Activated CD8-positive, alpha-beta T cell treated with anti-CD3 and anti-CD28 coated beads, Interleukin-2, amount 10 ng/mL, durations not matched to agents 7 days and 5 days (primary cell): Measurements from ENCODE around the gene TBX21. TPM values are rescaled to one million over a fixed set of nuclear protein-coding genes. Genes with fewer than 3 reads are reported as not detected.
A peak's percentile ranks its signal among the peaks of the same experiment; 100 is the strongest.

ENCODE experiments used
- ATAC-seq: fragments of 150-1000 bp; cut with Tn5 transposase; one replicate; pipeline ENCODE4 v1.10.0; 2021; ENCODE audit warnings: moderate library complexity
- CTCF ChIA-PET: fragments of 350-600 bp; sonication (Branson Sonifier 250); formaldehyde crosslinking; loops from one replicate; lab custom pipeline; 2021; ENCODE audit warnings: antibody characterized with exemption; lab: Charles Lee
- POLR2A ChIA-PET: fragments of 350-600 bp; sonication (Branson Sonifier 250); formaldehyde crosslinking; loops from one replicate; lab custom pipeline; 2021; ENCODE audit warnings: antibody characterized with exemption; lab: Charles Lee
- DNase-seq: peaks from one replicate; pipeline ENCODE4 v3.0.0-alpha.2; 2020
- H3K27ac Mint-ChIP-seq: one replicate; pipeline ENCODE4 v1.8.0; 2021; ENCODE audit warnings: mild to moderate bottlenecking, mixed read lengths
- H3K27me3 Mint-ChIP-seq: one replicate; pipeline ENCODE4 v1.8.0; 2021; ENCODE audit warnings: low read depth, mixed read lengths
- H3K36me3 Mint-ChIP-seq: one replicate; pipeline ENCODE4 v1.8.0; 2021; ENCODE audit warnings: low read depth, mixed read lengths
- H3K4me1 Mint-ChIP-seq: one replicate; pipeline ENCODE4 v1.8.0; 2021; ENCODE audit warnings: low read depth, mixed read lengths
- H3K4me3 Mint-ChIP-seq: one replicate; pipeline ENCODE4 v1.8.0; 2021; ENCODE audit warnings: mild to moderate bottlenecking, mixed read lengths
- H3K9me3 Mint-ChIP-seq: one replicate; pipeline ENCODE4 v1.8.0; 2022; ENCODE audit warnings: mixed read lengths; ENCODE audit not compliant: insufficient read depth
- total RNA-seq, 2 experiments: library from RNA; stranded (reverse); gene quantifications; one replicate each; pipeline ENCODE4 v1.2.3, GENCODE V29; 2021

TBX21 gene
- total RNA-seq, 2 experiments from 2014 or later: 27.4 to 27.5 TPM

- ChIA-PET POLR2A (interaction anchor here (0.7 to 1.6 kb wide), 6 partner anchors 9 to 126 kb away, joined by 3 to 6 read pairs (median 4); no protein-coding TSS in a partner anchor), CTCF (interaction anchor here (0.7 to 2.6 kb wide), 11 partner anchors 8 to 98 kb away, joined by 3 to 12 read pairs (median 4); partner anchors contain the start of gene TBX21)
- Mint-ChIP-seq H3K9me3 (no peaks in the 10 kb centered on the region), H3K4me3 (no peak overlapping the region), H3K4me1 (peaks cover 27% of the 10 kb centered on the region), H3K27ac (no peak overlapping the region), H3K36me3 (no peaks in the 10 kb centered on the region), H3K27me3 (no peaks in the 10 kb centered on the region)
- no peak for DNase-seq
- ATAC-seq: no peak
Observed at GRCh38 chr17:47692137-47692894, 40.7 kb upstream of the TBX21 start.

GRCh38 chr17:47692895-47693730, 39.9 kb upstream of the TBX21 start:
- Mint-ChIP-seq H3K36me3 (no peaks in the 10 kb centered on the region), H3K4me3 (peak overlapping the region; percentile 77), H3K4me1 (peaks cover 27% of the 10 kb centered on the region), H3K9me3 (no peaks in the 10 kb centered on the region), H3K27ac (peak overlapping the region; percentile 46), H3K27me3 (no peaks in the 10 kb centered on the region)
- ChIA-PET CTCF (interaction anchor here (0.7 to 2.6 kb wide), 12 partner anchors 8 to 97 kb away, joined by 3 to 12 read pairs (median 4); partner anchors contain the start of gene TBX21), POLR2A (interaction anchor here (0.7 to 1.6 kb wide), 6 partner anchors 8 to 125 kb away, joined by 3 to 6 read pairs (median 4); no protein-coding TSS in a partner anchor)
- DNase-seq (no peak), ATAC-seq (no peak)

- DNase-seq: peak; percentile 52
- Mint-ChIP-seq H3K27me3 (no peaks in the 10 kb centered on the region), H3K36me3 (no peaks in the 10 kb centered on the region), H3K9me3 (no peaks in the 10 kb centered on the region), H3K4me1 (peaks cover 31% of the 10 kb centered on the region), H3K27ac (peak within 1 kb of the TSS; percentile 46), H3K4me3 (peak within 1 kb of the TSS; percentile 77)
- POLR2A ChIA-PET: interaction anchor here (0.7 to 1.6 kb wide), 2 partner anchors 10 to 29 kb away, joined by 3 to 5 read pairs; no protein-coding TSS in a partner anchor
- CTCF ChIA-PET: interaction anchor here (0.9 to 1.7 kb wide), 3 partner anchors 23 to 48 kb away, joined by 3 to 7 read pairs (median 3); no protein-coding TSS in a partner anchor
- peak; percentile 35 for ATAC-seq
Observed at GRCh38 chr17:47693731-47694580, 39.1 kb upstream of the TBX21 start, which contains the start of gene TBKBP1. TSS of gene TBKBP1 (plus strand) at chr17:47694161. CDS start at chr17:47696113, 1,952 bp downstream.

GRCh38 chr17:47694581-47695428, 38.2 kb upstream of the TBX21 start:
- H3K27ac Mint-ChIP-seq: peak overlapping the region; percentile 9
- H3K4me1 Mint-ChIP-seq: peaks cover 37% of the 10 kb centered on the region
- DNase-seq (peak; percentile 37), ATAC-seq (peak; percentile 20)
- POLR2A ChIA-PET: interaction anchor here (0.7 kb wide), 1 partner anchor 11 kb away, joined by 3 read pairs; no protein-coding TSS in a partner anchor
- H3K36me3 Mint-ChIP-seq: no peaks in the 10 kb centered on the region
- no peaks in the 10 kb centered on the region for H3K27me3 Mint-ChIP-seq
- peak overlapping the region; percentile 45 for H3K4me3 Mint-ChIP-seq
- CTCF ChIA-PET: no interaction called here
- H3K9me3 Mint-ChIP-seq: no peaks in the 10 kb centered on the region

- Mint-ChIP-seq H3K9me3 (no peaks in the 10 kb centered on the region), H3K27me3 (no peaks in the 10 kb centered on the region), H3K4me1 (peaks cover 40% of the 10 kb centered on the region), H3K4me3 (peak overlapping the region; percentile 45), H3K36me3 (no peaks in the 10 kb centered on the region), H3K27ac (no peak overlapping the region)
- ATAC-seq (no peak), DNase-seq (no peak)
- ChIA-PET POLR2A (no interaction called here), CTCF (interaction anchor here (1.0 kb wide), 1 partner anchor 95 kb away, joined by 3 read pairs; no protein-coding TSS in a partner anchor)
Observed at GRCh38 chr17:47695429-47696376, 37.3 kb upstream of the TBX21 start.

GRCh38 chr17:47696717-47697642, 36.1 kb upstream of the TBX21 start:
- H3K27ac Mint-ChIP-seq: peak overlapping the region; percentile 10
- no peak for ATAC-seq
- H3K27me3 Mint-ChIP-seq: no peaks in the 10 kb centered on the region
- no peak overlapping the region for H3K4me3 Mint-ChIP-seq
- H3K9me3 Mint-ChIP-seq: no peaks in the 10 kb centered on the region
- POLR2A ChIA-PET: interaction anchor here (0.9 to 1.2 kb wide), 2 partner anchors 36 kb away, joined by 4 to 6 read pairs; partner anchors contain the start of gene TBX21
- CTCF ChIA-PET: interaction anchor here (0.6 to 12.8 kb wide), 15 partner anchors 9 to 1155 kb away, joined by 3 to 474 read pairs (median 6); partner anchors contain the start of gene TBX21
- peaks cover 50% of the 10 kb centered on the region for H3K4me1 Mint-ChIP-seq
- H3K36me3 Mint-ChIP-seq: no peaks in the 10 kb centered on the region
- no peak for DNase-seq

GRCh38 chr17:47697906-47698711, 34.9 kb upstream of the TBX21 start:
- H3K4me1 Mint-ChIP-seq: peaks cover 51% of the 10 kb centered on the region

More at GRCh38 chr17:47697906-47698711, 34.9 kb upstream of the TBX21 start:
- Mint-ChIP-seq H3K4me3 (no peak overlapping the region), H3K36me3 (no peaks in the 10 kb centered on the region), H3K9me3 (no peaks in the 10 kb centered on the region), H3K27me3 (no peaks in the 10 kb centered on the region), H3K27ac (no peak overlapping the region)
- ChIA-PET POLR2A (interaction anchor here (1.1 to 1.2 kb wide), 2 partner anchors 35 to 49 kb away, joined by 3 to 6 read pairs; partner anchors contain the start of gene TBX21), CTCF (interaction anchor here (0.7 to 12.8 kb wide), 18 partner anchors 9 to 272 kb away, joined by 3 to 474 read pairs (median 6); partner anchors contain the start of gene TBX21)
- ATAC-seq (no peak), DNase-seq (no peak)
